Mucosa of descending colon (tissue), 3 donors: ENCODE data around the gene SPACDR. TPM values are rescaled to one million over a fixed set of nuclear protein-coding genes. Genes with fewer than 3 reads are reported as not detected.

Experiments
- ATAC-seq: fragments of 200-7000 bp; cut with Tn5 transposase; one replicate; pipeline ENCODE4 v1.9.1; 2020; ENCODE audit warnings: mild to moderate bottlenecking, moderate library complexity
- DNase-seq, 3 donors: peaks; one replicate each; pipeline ENCODE4 v3.0.0-alpha.2; 2020
- H3K36me3 ChIP-seq: fragments of 200-600 bp; one replicate; pipeline ENCODE4 v1.8.0; 2021; ENCODE audit warnings: low read depth, mild to moderate bottlenecking
- H3K4me1 ChIP-seq: fragments of 200-600 bp; one replicate; pipeline ENCODE4 v1.8.0; 2021; ENCODE audit warnings: low read depth, mild to moderate bottlenecking
- H3K4me3 ChIP-seq: fragments of 200-600 bp; one replicate; pipeline ENCODE4 v1.8.0; 2021; ENCODE audit warnings: mild to moderate bottlenecking
- H3K9me3 ChIP-seq: fragments of 200-600 bp; one replicate; pipeline ENCODE4 v1.8.0; 2021; ENCODE audit warnings: mild to moderate bottlenecking
- intact Hi-C, 2 donors: fragments of 100-400 bp; cut with DNase I in 1 of 2; cut with micrococcal nuclease in 1 of 2; formaldehyde crosslinking; loops; one replicate each; pipeline versions ENCODE4 v1.11.0 to v1.11.1; 2022; cut with DNase I, micrococcal nuclease
- total RNA-seq, 3 donors: library from RNA; stranded (reverse); fragmentation: NEBNext Ultra II Directional in 2 of 3; extraction: Animal tissue kit (Norgen Biotek cat#: 25700) in 2 of 3; gene quantifications; one replicate each; pipeline versions ENCODE4 v1.2.1 to v1.2.4, GENCODE V29; 2021 to 2023
- TF ChIP-seq, protein P1 (sequence below): fragments of 200-600 bp; IDR thresholded peaks from one replicate; pipeline ENCODE4 v1.8.0; 2022; ENCODE audit warnings: antibody characterized with exemption, mild to moderate bottlenecking
- donor health status: DM: no; HTN: no; CAD: no; lungs with moderate emphysema.
- donor health status: DM: no; HTN: no; CAD: no.
- donor health status: DM: no; HTN: yes; CAD: no.

The SPACDR gene
- total RNA-seq, 3 donors from 2014 or later, result 0.43 to 1.0 (median 0.96) TPM

DNA sequence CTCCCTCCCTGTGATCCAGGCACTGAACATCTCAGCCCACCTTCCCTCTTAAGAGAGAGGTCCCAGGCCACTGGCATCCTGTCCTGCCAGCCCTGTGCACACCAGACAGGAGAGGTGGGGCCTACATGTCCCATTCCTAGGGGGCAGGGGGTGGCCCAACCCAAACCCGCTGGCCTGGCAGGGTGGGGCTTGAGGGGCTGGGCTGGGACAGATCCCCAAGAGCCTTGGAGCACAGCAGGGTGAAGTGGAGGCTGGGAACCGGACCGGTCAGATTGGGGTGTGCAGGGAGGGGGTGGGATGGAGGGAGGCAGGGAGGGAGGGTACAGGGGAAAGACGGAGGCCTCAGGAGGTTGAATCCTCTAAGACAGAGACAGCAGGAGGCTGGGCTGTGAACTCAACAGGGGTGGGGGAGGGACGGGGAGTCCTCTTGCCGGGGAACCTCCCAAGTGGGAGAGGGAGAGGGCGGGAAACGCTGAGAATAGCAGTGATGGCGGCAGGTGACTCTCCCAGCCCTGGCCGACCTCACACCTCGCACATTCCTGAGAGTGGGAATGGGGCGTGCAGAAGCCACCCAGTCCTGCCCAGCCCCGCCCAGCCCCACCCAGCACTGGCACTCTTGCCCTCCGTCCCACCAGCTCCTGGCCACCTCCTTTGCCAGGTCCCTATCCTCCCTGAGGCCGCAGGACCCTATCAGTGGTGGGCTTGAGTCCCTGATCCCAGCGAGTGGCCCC lies 8.2 kb upstream of the SPACDR start:
- TF ChIP-seq, protein P1, sequence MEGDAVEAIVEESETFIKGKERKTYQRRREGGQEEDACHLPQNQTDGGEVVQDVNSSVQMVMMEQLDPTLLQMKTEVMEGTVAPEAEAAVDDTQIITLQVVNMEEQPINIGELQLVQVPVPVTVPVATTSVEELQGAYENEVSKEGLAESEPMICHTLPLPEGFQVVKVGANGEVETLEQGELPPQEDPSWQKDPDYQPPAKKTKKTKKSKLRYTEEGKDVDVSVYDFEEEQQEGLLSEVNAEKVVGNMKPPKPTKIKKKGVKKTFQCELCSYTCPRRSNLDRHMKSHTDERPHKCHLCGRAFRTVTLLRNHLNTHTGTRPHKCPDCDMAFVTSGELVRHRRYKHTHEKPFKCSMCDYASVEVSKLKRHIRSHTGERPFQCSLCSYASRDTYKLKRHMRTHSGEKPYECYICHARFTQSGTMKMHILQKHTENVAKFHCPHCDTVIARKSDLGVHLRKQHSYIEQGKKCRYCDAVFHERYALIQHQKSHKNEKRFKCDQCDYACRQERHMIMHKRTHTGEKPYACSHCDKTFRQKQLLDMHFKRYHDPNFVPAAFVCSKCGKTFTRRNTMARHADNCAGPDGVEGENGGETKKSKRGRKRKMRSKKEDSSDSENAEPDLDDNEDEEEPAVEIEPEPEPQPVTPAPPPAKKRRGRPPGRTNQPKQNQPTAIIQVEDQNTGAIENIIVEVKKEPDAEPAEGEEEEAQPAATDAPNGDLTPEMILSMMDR, result no peak
- H3K4me3 ChIP-seq, result no peak overlapping the region
- peak; percentile 10 for ATAC-seq
- no peak for DNase-seq
- H3K4me1 ChIP-seq, result peaks cover 36% of the 10 kb centered on the region
- peaks cover 3% of the 10 kb centered on the region for H3K36me3 ChIP-seq
- intact Hi-C loops, result loop anchor here (5.0 to 10.0 kb wide), 3 partner anchors 83 to 220 kb away; partner anchors contain the start of gene GIGYF1 (in 1 of the 2)
- no peaks in the 10 kb centered on the region for H3K9me3 ChIP-seq

DNA sequence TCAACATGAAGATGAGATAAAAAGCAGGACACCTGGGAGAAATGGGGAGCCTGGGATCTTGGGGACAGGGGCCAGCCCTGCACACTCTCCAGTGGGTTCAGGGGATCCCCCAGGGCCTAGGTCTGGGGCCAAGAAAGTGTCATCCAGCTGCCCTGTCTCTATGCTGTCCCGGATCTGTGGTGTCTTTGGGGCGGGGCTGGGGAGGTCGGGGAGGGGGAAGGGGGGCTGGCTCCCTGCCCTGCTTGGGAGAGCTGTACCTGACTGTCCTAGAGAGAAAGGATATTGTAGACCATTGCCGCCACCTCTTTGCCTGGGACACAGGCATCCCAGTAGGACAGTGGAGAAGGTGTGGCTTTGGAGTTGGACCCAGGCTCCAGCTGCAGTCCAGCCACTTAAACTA lies 7.0 kb upstream of the SPACDR start:
- H3K4me1 ChIP-seq, result peaks cover 24% of the 10 kb centered on the region
- intact Hi-C loops, result loop anchor here (5.0 to 10.0 kb wide), 3 partner anchors 84 to 221 kb away; partner anchors contain the start of gene GIGYF1 (in 1 of the 2)
- TF ChIP-seq, protein P1, result no peak
- no peaks in the 10 kb centered on the region for H3K9me3 ChIP-seq
- H3K36me3 ChIP-seq, result peaks cover 3% of the 10 kb centered on the region
- ATAC-seq, result no peak
- H3K4me3 ChIP-seq, result no peak overlapping the region
- no peak for DNase-seq

DNA sequence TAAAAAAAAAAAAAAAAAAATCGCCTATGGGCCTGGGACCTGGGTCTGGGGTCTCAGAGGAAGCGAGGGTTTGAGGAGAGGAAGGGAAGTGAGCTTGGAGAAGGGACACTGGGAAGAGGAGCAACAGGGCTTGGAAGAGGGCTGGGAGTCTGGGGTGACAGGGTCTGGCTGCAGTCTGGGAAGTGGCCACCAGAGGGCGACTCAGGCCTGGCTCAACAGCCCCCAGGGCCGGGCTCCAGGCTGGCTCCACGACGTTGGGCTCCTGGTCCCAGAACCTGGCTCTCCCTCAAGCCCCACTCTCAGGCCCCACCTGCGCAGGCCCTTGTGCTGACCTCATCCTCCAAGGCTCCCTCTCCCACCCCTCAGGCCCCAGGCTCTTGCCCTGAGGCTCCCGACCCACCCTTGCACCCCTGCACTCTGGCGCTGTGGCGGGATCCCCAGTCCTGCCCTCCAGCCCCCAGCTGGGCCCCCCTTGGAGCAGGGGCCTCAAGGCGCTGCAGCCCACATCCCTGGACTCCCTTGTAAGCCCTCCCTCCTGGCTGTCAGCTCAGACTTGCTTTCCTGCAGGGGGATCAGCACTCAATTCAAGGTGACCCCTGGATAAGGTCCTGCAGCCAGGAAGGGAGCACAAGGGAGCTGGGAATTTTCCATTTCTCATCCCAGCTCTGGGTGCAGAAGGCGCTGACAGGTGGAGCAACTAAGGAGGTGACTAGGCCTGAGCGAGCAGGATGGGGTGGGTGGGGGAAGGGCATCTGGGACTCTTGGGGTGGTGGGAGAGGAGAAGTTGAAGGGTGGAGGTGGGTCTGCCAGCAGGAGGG lies 5.4 kb upstream of the SPACDR start:
- no peak overlapping the region for H3K4me3 ChIP-seq
- peak; percentile 92 for ATAC-seq
- peaks cover 17% of the 10 kb centered on the region for H3K4me1 ChIP-seq
- H3K36me3 ChIP-seq, result peaks cover 3% of the 10 kb centered on the region
- no peaks in the 10 kb centered on the region for H3K9me3 ChIP-seq
- peak; percentile 87 to 94 (median 93) for DNase-seq
- intact Hi-C loops, result loop anchor here (5.0 to 10.0 kb wide), 3 partner anchors 85 to 223 kb away; partner anchors contain the start of gene GIGYF1 (in 1 of the 2)
- TF ChIP-seq, protein P1, result peak; percentile 92

DNA sequence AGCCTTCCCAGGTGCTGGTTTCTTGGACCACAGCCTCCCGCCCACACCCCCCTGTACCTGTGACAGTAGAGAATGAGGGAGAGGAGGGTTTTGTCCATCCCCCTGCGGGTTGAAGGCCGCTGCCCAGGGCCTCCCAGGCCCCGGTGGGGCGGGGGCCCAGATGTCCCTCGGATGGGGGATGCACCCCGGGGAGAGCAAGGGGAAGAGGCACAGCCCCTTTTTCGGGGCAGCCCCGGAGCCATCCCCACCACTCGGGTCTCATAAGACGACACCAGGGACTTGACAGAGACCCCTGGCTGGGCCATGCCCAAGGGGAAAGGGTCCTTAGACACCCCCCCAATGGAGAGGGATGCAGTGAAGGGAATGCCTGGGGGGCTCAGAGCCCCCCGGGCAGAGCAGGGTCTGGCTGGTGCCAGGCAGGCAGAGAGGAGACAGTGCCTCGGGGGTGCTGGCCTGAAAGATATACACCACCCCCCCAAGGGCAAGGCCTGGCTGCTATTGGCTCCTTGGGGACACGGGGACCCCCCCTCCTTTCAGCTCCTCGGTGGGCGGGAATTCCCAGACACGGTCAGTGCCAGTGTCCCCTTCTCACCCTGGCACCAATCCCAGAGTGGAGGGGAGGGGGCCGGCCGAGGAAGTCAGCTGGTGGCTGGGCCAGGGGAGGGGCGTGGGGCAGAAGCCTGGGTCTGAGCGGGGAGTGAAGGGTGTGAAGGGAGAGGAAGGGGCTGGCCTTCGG lies 3.7 kb upstream of the SPACDR start:
- ATAC-seq, result no peak
- intact Hi-C loops, result no loop called here
- no peaks in the 10 kb centered on the region for H3K36me3 ChIP-seq
- TF ChIP-seq, protein P1, result no peak
- peaks cover 13% of the 10 kb centered on the region for H3K4me1 ChIP-seq
- no peaks in the 10 kb centered on the region for H3K9me3 ChIP-seq
- no peak overlapping the region for H3K4me3 ChIP-seq
- peak in 1 of 3 donors; percentile 53 for DNase-seq
